Coronary artery (tissue), 2 donors: Measurements from ENCODE around the gene CCDC171.

Source experiments
- DNase-seq: peaks from one replicate; pipeline ENCODE4 v3.0.0-alpha.2; 2017; ENCODE audit warnings: low spot score
- H3K27ac ChIP-seq, 2 donors: fragments of 200-600 bp; sonication (generic); one replicate each; pipeline ENCODE4 v1.5.1; 2016 to 2019
- H3K4me3 ChIP-seq: fragments of 200-600 bp; sonication (generic); 2 replicates; pipeline ENCODE4 v1.5.1; 2016; ENCODE audit warnings: mild to moderate bottlenecking, moderate library complexity
- CTCF ChIP-seq: fragments of 200-600 bp; sonication (generic); IDR thresholded peaks from one replicate; pipeline ENCODE4 v1.5.1; 2019; ENCODE audit warnings: antibody characterized with exemption

Gene CCDC171

GRCh38 chr9:15606643-15607472 lies 54.0 kb downstream of the CCDC171 start:
- H3K27ac ChIP-seq, result no peak overlapping the region
- no peak overlapping the region for H3K4me3 ChIP-seq
- peak; percentile 31 for TF ChIP-seq CTCF
- no peak for DNase-seq

- no peak for DNase-seq
- no peak for TF ChIP-seq CTCF
- Histone ChIP-seq H3K4me3 (no peak overlapping the region), H3K27ac (no peak overlapping the region)
Measured at GRCh38 chr9:15612962-15613361, 60.1 kb downstream of the CCDC171 start.

- DNase-seq, result no peak
- no peak for TF ChIP-seq CTCF
- no peak overlapping the region for H3K4me3 ChIP-seq
- H3K27ac ChIP-seq, result no peak overlapping the region
Measured at GRCh38 chr9:15617782-15618181, 64.9 kb downstream of the CCDC171 start.

GRCh38 chr9:15618540-15619331 lies 65.9 kb downstream of the CCDC171 start:
- no peak overlapping the region for H3K4me3 ChIP-seq
- no peak overlapping the region for H3K27ac ChIP-seq
- TF ChIP-seq CTCF, result no peak
- no peak for DNase-seq

GRCh38 chr9:15622318-15622971 lies 69.6 kb downstream of the CCDC171 start:
- TF ChIP-seq CTCF, result no peak
- no peak overlapping the region for H3K4me3 ChIP-seq
- H3K27ac ChIP-seq, result no peak overlapping the region
- DNase-seq, result no peak

- H3K4me3 ChIP-seq, result no peak overlapping the region
- no peak for TF ChIP-seq CTCF
- H3K27ac ChIP-seq, result no peak overlapping the region
- no peak for DNase-seq
Measured at GRCh38 chr9:15635752-15636151, 82.9 kb downstream of the CCDC171 start.
